Keratinocyte (primary cell): ENCODE measurements around the gene NUTF2. TPM values are rescaled to one million over a fixed set of nuclear protein-coding genes. Genes with fewer than 3 reads are reported as not detected.
"Not testable (repeated sequence)": the region's sequence is repeated elsewhere in the genome, so short reads cannot be mapped to it uniquely, and the experiment has no call there.

Source experiments
- DNase-seq: peaks from one replicate; pipeline ENCODE4 v3.0.0-alpha.2; 2011; ENCODE audit warnings: low read depth, missing footprints, low spot score
- FAIRE-seq: peaks from 2 replicates; lab custom pipeline; 2011; peaks lifted over from hg19 to GRCh38; lab: Jason Lieb, UNC
- H2AFZ ChIP-seq: 2 replicates; pipeline ENCODE4 v1.6.0; 2012; ENCODE audit warnings: low read length, control low read depth, inconsistent platforms; ENCODE audit not compliant: control insufficient read depth
- H3K27ac ChIP-seq: 2 replicates; pipeline ENCODE4 v1.5.1; 2011; ENCODE audit warnings: low read length; ENCODE audit not compliant: control insufficient read depth, insufficient read depth
- H3K27me3 ChIP-seq: 3 replicates; pipeline ENCODE4 v1.6.0; 2011; ENCODE audit warnings: low read length; ENCODE audit not compliant: control insufficient read depth, insufficient read depth; ENCODE audit errors: extremely low read depth
- H3K36me3 ChIP-seq, 2 experiments: 2 replicates in 1 of 2; 3 replicates in 1 of 2; pipeline ENCODE4 v1.5.1; 2011; ENCODE audit warnings: low read length in 2 of 2, mild to moderate bottlenecking in 1 of 2; ENCODE audit not compliant: control insufficient read depth in 2 of 2, insufficient read depth in 2 of 2; ENCODE audit errors: extremely low read depth in 1 of 2
- H3K4me1 ChIP-seq: 3 replicates; pipeline ENCODE4 v1.5.1; 2011; ENCODE audit warnings: low read length; ENCODE audit not compliant: control insufficient read depth, insufficient read depth; ENCODE audit errors: extremely low read depth
- H3K4me2 ChIP-seq: 3 replicates; pipeline ENCODE4 v1.6.0; 2011; ENCODE audit warnings: low read depth, low read length; ENCODE audit not compliant: control insufficient read depth, insufficient read depth; ENCODE audit errors: extremely low read depth
- H3K4me3 ChIP-seq, 3 experiments: fragments of 200-600 bp in 1 of 3; sonication (generic) in 1 of 3; 2 replicates in 2 of 3; 3 replicates in 1 of 3; pipeline ENCODE4 v1.5.1; 2011 to 2016; ENCODE audit warnings: low read length in 3 of 3, mild to moderate bottlenecking in 3 of 3, control low read depth in 2 of 3, inconsistent platforms in 1 of 3, low read depth in 1 of 3, mixed read lengths in 1 of 3, mixed run types in 1 of 3, moderate library complexity in 1 of 3; ENCODE audit not compliant: control insufficient read depth in 2 of 3, insufficient read depth in 2 of 3; ENCODE audit errors: extremely low read depth in 1 of 3
- H3K79me2 ChIP-seq: 2 replicates; pipeline ENCODE4 v1.6.0; 2012; ENCODE audit warnings: low read length; ENCODE audit not compliant: control insufficient read depth, insufficient read depth
- H3K9ac ChIP-seq: 3 replicates; pipeline ENCODE4 v1.6.0; 2011; ENCODE audit warnings: low read length; ENCODE audit not compliant: control insufficient read depth, insufficient read depth; ENCODE audit errors: extremely low read depth
- H3K9me1 ChIP-seq: 3 replicates; pipeline ENCODE4 v1.6.0; 2011; ENCODE audit warnings: low read length; ENCODE audit not compliant: control insufficient read depth, insufficient read depth; ENCODE audit errors: extremely low read depth
- H3K9me3 ChIP-seq: 2 replicates; pipeline ENCODE4 v1.5.1; 2012; ENCODE audit warnings: low read depth, low read length; ENCODE audit not compliant: control insufficient read depth
- H4K20me1 ChIP-seq: 3 replicates; pipeline ENCODE4 v1.6.0; 2011; ENCODE audit warnings: low read length; ENCODE audit not compliant: control insufficient read depth, insufficient read depth; ENCODE audit errors: extremely low read depth
- EZH2 ChIP-seq: IDR thresholded peaks from one replicate; pipeline ENCODE4 v1.6.1; 2012; ENCODE audit warnings: inconsistent platforms, mild to moderate bottlenecking, low read length, moderate library complexity
- dilution Hi-C: fragments of 300-500 bp; cut with MboI; formaldehyde crosslinking; loops from one replicate; pipeline ENCODE4 v1.7.0; 2020; ENCODE audit warnings: low sequenced_read_pairs; ENCODE audit not compliant: extremely low pct_ligation_motif_present
- polyA plus RNA-seq, 5 experiments: library from polyadenylated mRNA; depleted of rRNA in 3 of 5; stranded (reverse) in 3 of 5; stranded (forward) in 1 of 5; unstranded in 1 of 5; fragments of >200 nt; gene quantifications; 1 replicate in 1 of 5; 2 replicates in 3 of 5; 3 replicates in 1 of 5; pipeline versions ENCODE4 v1.2.1 to v1.2.3, GENCODE V29; 2011 to 2012; ENCODE audit warnings: missing spikeins in 2 of 5, low read depth in 1 of 5, low replicate concordance in 1 of 5
- TF ChIP-seq, protein P1 (sequence below), 3 experiments: IDR thresholded peaks in 1 of 3; conservative IDR thresholded peaks in 1 of 3; optimal IDR thresholded peaks in 1 of 3; 2 replicates in 2 of 3; 3 replicates in 1 of 3; pipeline versions ENCODE3 to v1.5.1; 2011; ENCODE audit warnings: low read length in 3 of 3, mild to moderate bottlenecking in 3 of 3, moderate library complexity in 2 of 3, control low read depth in 1 of 3, inconsistent platforms in 1 of 3; ENCODE audit not compliant: insufficient read depth in 2 of 3; ENCODE audit errors: extremely low read depth in 1 of 3

Gene NUTF2
- polyA plus RNA-seq, 1 donor (not counting 4 experiments of a cell fraction or from before 2014, with no cell fraction given): 189 TPM

DNA sequence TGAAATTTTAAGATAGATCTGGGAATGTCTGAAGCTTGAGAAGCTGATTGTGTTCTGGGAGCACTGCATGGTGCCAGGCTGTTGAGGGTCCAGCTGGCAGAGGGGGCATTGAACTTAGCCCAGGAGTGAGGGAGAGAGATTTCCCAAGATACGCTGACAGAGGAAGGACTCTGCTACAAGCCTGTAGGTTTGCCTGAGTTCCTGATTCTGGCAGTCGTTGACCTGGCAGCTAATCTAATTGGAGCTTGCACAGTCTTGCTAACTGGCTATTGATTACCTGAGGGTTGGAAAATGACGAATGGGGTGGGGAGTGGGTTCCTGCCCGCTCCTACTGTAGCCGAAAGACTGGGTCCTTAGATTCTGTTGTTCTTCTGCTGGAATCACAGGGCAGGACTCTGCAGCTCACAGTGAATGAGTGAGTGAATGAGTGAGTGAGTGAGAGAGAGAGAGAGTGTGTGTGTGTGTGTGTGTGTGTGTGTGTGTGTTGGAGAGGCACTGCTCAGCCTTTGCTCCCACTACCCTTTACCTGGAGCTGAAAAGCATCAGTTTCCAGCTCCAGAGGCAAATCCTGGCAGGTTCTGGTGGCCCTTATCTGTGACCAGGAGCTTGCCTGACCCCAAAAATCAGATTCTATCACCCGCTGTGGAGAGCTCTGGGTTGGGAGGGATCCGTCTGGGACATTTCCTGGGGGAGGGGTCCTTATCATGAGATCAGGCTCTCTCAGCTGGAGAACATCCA lies 68.2 kb downstream of the NUTF2 start:
- H3K4me3 ChIP-seq: no peak overlapping the region
- TF ChIP-seq, protein P1, sequence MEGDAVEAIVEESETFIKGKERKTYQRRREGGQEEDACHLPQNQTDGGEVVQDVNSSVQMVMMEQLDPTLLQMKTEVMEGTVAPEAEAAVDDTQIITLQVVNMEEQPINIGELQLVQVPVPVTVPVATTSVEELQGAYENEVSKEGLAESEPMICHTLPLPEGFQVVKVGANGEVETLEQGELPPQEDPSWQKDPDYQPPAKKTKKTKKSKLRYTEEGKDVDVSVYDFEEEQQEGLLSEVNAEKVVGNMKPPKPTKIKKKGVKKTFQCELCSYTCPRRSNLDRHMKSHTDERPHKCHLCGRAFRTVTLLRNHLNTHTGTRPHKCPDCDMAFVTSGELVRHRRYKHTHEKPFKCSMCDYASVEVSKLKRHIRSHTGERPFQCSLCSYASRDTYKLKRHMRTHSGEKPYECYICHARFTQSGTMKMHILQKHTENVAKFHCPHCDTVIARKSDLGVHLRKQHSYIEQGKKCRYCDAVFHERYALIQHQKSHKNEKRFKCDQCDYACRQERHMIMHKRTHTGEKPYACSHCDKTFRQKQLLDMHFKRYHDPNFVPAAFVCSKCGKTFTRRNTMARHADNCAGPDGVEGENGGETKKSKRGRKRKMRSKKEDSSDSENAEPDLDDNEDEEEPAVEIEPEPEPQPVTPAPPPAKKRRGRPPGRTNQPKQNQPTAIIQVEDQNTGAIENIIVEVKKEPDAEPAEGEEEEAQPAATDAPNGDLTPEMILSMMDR (optimal IDR thresholded peaks at IDR 0.05 in 1 of 3, IDR thresholded peaks at IDR 0.05 in 1 of 3, conservative IDR thresholded peaks at IDR 0.05 in 1 of 3; ENCODE audit: extremely low read depth in 1 of 3, insufficient read depth in 2 of 3, low read length in 3 of 3): no peak
- no peak for TF ChIP-seq EZH2
- peaks cover 13% of the 10 kb centered on the region for H4K20me1 ChIP-seq
- H3K27me3 ChIP-seq: no peaks in the 10 kb centered on the region
- peaks cover 4 to 7% of the 10 kb centered on the region in 2 experiments for H3K36me3 ChIP-seq
- no peaks in the 10 kb centered on the region for H3K9me3 ChIP-seq
- H3K4me2 ChIP-seq: no peak overlapping the region
- no peak overlapping the region for H3K27ac ChIP-seq
- dilution Hi-C loops: no loop called here
- no peak overlapping the region for H3K9ac ChIP-seq
- FAIRE-seq: no peak
- H3K9me1 ChIP-seq: peaks cover 11% of the 10 kb centered on the region
- DNase-seq: no peak
- peaks cover 4% of the 10 kb centered on the region for H3K79me2 ChIP-seq
- no peak overlapping the region for H2AFZ ChIP-seq
- H3K4me1 ChIP-seq: peaks cover 29% of the 10 kb centered on the region

DNA sequence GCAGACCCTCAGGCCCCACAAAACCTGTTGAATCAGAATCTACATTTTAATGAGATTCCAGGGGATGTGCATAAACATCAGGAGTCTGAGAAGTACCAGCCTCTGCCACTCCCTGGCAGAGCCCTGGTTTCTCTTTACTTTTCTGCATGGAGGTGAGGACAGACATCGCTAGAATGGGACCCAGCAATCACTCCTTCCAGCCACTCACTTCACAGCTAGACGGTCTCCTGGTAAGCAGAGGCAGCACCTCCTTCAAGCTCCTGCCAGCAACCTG lies 68.7 kb downstream of the NUTF2 start:
- DNase-seq, H3K9ac ChIP-seq, H3K9me3 ChIP-seq, H3K4me3 ChIP-seq, H3K27me3 ChIP-seq, H3K79me2 ChIP-seq, H3K36me3 ChIP-seq, H3K27ac ChIP-seq, dilution Hi-C loops, H3K4me2 ChIP-seq, H2AFZ ChIP-seq: not testable (repeated sequence)
- peaks cover 11% of the 10 kb centered on the region for H3K9me1 ChIP-seq
- peaks cover 14% of the 10 kb centered on the region for H4K20me1 ChIP-seq
- FAIRE-seq: peak; percentile 69
- H3K4me1 ChIP-seq: peaks cover 27% of the 10 kb centered on the region
